OCI-LY1 (cell line): ENCODE data around the gene UCP2.

Experiments
- H2AFZ ChIP-seq: fragments of 200-600 bp; sonication (generic), shearing (Covaris generic); 2 replicates; pipeline ENCODE4 v1.6.0; 2014; ENCODE audit warnings: antibody characterized with exemption, mild to moderate bottlenecking, low read length
- H3F3A ChIP-seq: fragments of 200-600 bp; sonication (generic), shearing (Covaris generic); 2 replicates; pipeline ENCODE4 v1.6.0; 2014; ENCODE audit warnings: mild to moderate bottlenecking, antibody characterized with exemption, low read length, moderate library complexity; ENCODE audit not compliant: insufficient read depth
- H3K27ac ChIP-seq: fragments of 200-600 bp; sonication (generic); 2 replicates; pipeline ENCODE4 v1.5.1; 2014; ENCODE audit warnings: low read length, mixed run types, mild to moderate bottlenecking, low read depth; ENCODE audit not compliant: poor library complexity, severe bottlenecking
- H3K27me3 ChIP-seq: fragments of 200-600 bp; sonication (generic); 2 replicates; pipeline ENCODE4 v1.6.0; 2014; ENCODE audit warnings: antibody characterized with exemption, mild to moderate bottlenecking, low read length, moderate library complexity; ENCODE audit not compliant: insufficient read depth
- H3K36me3 ChIP-seq: fragments of 200-600 bp; sonication (generic); 2 replicates; pipeline ENCODE4 v1.6.1; 2014; ENCODE audit warnings: mild to moderate bottlenecking, antibody characterized with exemption, low read length, moderate library complexity, mixed read lengths; ENCODE audit not compliant: insufficient read depth
- H3K4me1 ChIP-seq: fragments of 200-600 bp; sonication (generic); 2 replicates; pipeline ENCODE4 v1.5.1; 2014; ENCODE audit warnings: mild to moderate bottlenecking, low read length, moderate library complexity; ENCODE audit not compliant: insufficient read depth, severe bottlenecking
- H3K4me2 ChIP-seq: fragments of 200-600 bp; sonication (generic), shearing (Covaris generic); 2 replicates; pipeline ENCODE4 v1.6.1; 2014; ENCODE audit warnings: low read length
- H3K4me3 ChIP-seq: fragments of 200-600 bp; sonication (generic); 2 replicates; pipeline ENCODE4 v1.5.1; 2014; ENCODE audit warnings: low read length, low read depth, mild to moderate bottlenecking, mixed read lengths; ENCODE audit not compliant: poor library complexity, severe bottlenecking
- H3K79me2 ChIP-seq: fragments of 200-600 bp; shearing (Covaris generic); 2 replicates; pipeline ENCODE4 v1.6.1; 2016; ENCODE audit warnings: mixed run types, low read length, mixed read lengths; ENCODE audit not compliant: insufficient read depth
- H3K9ac ChIP-seq: fragments of 200-600 bp; sonication (generic), shearing (Covaris generic); 2 replicates; pipeline ENCODE4 v1.6.1; 2014; ENCODE audit warnings: mild to moderate bottlenecking, low read length, mixed read lengths
- H3K9me2 ChIP-seq: fragments of 200-600 bp; sonication (generic), shearing (Covaris generic); 2 replicates; pipeline ENCODE4 v1.6.1; 2014; ENCODE audit warnings: low read depth, mild to moderate bottlenecking, low read length, mixed read lengths
- H3K9me3 ChIP-seq: fragments of 200-600 bp; shearing (Covaris generic); 2 replicates; pipeline ENCODE4 v1.6.1; 2014; ENCODE audit warnings: low read length, mixed read lengths
- H4K20me1 ChIP-seq: fragments of 200-600 bp; sonication (generic), shearing (Covaris generic); 2 replicates; pipeline ENCODE4 v1.6.0; 2016; ENCODE audit warnings: mild to moderate bottlenecking, low read length; ENCODE audit not compliant: insufficient read depth
- EZH2 ChIP-seq: fragments of 200-600 bp; sonication (generic), shearing (Covaris generic); IDR thresholded peaks from 2 replicates; pipeline ENCODE4 v1.8.0; 2017; ENCODE audit warnings: borderline replicate concordance, mixed run types, mild to moderate bottlenecking, antibody characterized with exemption, low read length, moderate library complexity, mixed read lengths
- TF ChIP-seq, protein P1 (sequence below): fragments of 200-600 bp; sonication (generic), shearing (Covaris generic); IDR thresholded peaks from 2 replicates; pipeline ENCODE4 v1.5.1; 2017; ENCODE audit warnings: mild to moderate bottlenecking, antibody characterized with exemption, low read length, moderate library complexity, mixed read lengths

The UCP2 gene

DNA sequence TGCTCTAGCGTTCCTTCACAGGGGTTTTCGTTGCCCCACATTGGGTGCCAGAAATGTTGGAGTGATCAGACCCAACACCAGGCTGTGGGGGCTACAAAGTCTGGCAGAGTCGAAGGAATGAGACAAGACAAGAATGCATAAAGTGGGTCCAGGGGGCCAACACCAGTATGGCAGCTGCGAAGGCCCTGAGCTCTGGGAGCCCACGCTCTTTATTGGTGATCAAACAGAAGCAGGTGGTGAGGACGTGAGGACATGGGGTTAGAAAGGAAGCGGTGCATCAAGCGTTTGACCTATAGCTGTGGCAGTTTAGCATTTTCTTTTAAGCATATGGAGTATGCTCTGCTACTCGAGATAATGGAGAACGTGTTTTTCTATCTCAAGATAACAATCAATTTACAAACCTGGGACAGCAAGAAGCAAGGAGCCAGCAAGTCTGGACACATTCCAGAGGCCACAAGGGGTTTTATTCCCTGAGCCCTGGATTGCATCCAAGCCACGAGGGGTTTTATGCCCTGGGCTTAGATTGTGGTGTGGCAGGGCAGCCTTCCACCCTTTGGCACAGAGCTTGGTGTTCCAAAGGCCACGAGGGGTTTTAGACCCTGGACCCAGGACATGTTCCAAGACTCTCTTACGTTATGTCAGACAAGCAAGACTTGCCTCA lies 35.7 kb downstream of the UCP2 start:
- no peaks in the 10 kb centered on the region for H3K27me3 ChIP-seq
- no peaks in the 10 kb centered on the region for H3F3A ChIP-seq
- H3K4me1 ChIP-seq, result peaks cover 6% of the 10 kb centered on the region
- H2AFZ ChIP-seq, result no peak overlapping the region
- H3K9me3 ChIP-seq, result 0 out of 2 replicates have a peak, but pooled peaks cover 3% of the 10 kb centered on the region
- no peak for TF ChIP-seq EZH2
- TF ChIP-seq, protein P1, sequence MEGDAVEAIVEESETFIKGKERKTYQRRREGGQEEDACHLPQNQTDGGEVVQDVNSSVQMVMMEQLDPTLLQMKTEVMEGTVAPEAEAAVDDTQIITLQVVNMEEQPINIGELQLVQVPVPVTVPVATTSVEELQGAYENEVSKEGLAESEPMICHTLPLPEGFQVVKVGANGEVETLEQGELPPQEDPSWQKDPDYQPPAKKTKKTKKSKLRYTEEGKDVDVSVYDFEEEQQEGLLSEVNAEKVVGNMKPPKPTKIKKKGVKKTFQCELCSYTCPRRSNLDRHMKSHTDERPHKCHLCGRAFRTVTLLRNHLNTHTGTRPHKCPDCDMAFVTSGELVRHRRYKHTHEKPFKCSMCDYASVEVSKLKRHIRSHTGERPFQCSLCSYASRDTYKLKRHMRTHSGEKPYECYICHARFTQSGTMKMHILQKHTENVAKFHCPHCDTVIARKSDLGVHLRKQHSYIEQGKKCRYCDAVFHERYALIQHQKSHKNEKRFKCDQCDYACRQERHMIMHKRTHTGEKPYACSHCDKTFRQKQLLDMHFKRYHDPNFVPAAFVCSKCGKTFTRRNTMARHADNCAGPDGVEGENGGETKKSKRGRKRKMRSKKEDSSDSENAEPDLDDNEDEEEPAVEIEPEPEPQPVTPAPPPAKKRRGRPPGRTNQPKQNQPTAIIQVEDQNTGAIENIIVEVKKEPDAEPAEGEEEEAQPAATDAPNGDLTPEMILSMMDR, result no peak
- no peak overlapping the region for H3K27ac ChIP-seq
- H3K9me2 ChIP-seq, result no peaks in the 10 kb centered on the region
- H3K9ac ChIP-seq, result no peak overlapping the region
- no peaks in the 10 kb centered on the region for H3K36me3 ChIP-seq
- H3K4me2 ChIP-seq, result no peak overlapping the region
- no peak overlapping the region for H3K4me3 ChIP-seq
- H3K79me2 ChIP-seq, result no peaks in the 10 kb centered on the region
- H4K20me1 ChIP-seq, result no peaks in the 10 kb centered on the region

DNA sequence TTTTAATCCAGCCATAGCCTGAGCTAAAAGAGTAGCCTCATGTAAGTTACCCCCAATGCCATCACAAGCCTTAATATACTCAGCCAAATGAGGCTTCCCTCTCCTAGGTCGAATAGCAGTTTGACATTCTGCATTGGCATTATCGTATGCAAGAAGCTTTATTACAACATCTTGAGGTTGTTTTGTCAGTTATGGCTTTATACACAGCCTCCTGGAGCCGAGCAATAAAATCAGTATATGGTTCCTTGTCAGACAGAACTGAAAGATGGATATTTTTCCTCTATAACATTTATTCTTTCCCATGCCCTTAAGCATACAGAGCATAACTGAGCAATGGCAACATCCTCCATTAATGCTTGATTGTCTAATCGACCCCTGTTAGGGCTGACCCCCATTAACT lies 37.2 kb downstream of the UCP2 start:
- H3K4me3 ChIP-seq, result no peak overlapping the region
- no peaks in the 10 kb centered on the region for H3F3A ChIP-seq
- H3K9me2 ChIP-seq, result no peaks in the 10 kb centered on the region
- no peaks in the 10 kb centered on the region for H3K27me3 ChIP-seq
- no peaks in the 10 kb centered on the region for H3K79me2 ChIP-seq
- H4K20me1 ChIP-seq, result no peaks in the 10 kb centered on the region
- peaks cover 6% of the 10 kb centered on the region for H3K4me1 ChIP-seq
- no peaks in the 10 kb centered on the region; the same call in 1 of the 2 replicates for H3K36me3 ChIP-seq
- H3K9me3 ChIP-seq, result peaks cover 6% of the 10 kb centered on the region; the same call in 1 of the 2 replicates
- TF ChIP-seq, protein P1, result no peak
- TF ChIP-seq EZH2, result no peak
- H3K4me2 ChIP-seq, result no peak overlapping the region
- H3K27ac ChIP-seq, result no peak overlapping the region
- no peak overlapping the region for H3K9ac ChIP-seq
- H2AFZ ChIP-seq, result no peak overlapping the region

DNA sequence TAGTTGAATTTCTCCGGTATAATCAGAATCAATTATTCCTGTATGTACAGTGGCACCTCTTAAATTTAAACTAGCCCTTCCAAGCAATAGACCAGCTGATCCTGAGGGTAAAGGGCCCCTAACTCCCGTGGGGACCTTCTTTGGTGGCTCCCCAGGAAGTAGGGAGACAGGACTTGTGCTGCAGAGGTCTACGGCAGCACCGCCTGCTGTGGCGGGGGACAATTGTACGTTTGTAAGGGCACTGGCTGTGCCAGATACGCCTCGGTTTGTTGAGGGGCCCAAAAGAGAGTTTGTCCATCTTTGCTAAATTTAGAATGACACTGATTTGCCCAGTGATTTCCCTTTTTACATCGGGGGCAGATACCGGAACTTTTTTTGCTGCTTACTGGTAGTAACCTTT lies 37.7 kb downstream of the UCP2 start:
- Histone ChIP-seq H4K20me1 (no peaks in the 10 kb centered on the region), H3K9me3 (peaks cover 6% of the 10 kb centered on the region; the same call in 1 of the 2 replicates), H3K4me1 (peaks cover 6% of the 10 kb centered on the region), H3K27me3 (no peaks in the 10 kb centered on the region), H3K36me3 (no peaks in the 10 kb centered on the region; the same call in 1 of the 2 replicates), H3K4me2 (no peak overlapping the region; the same call in 1 of the 2 replicates), H3K4me3 (no peak overlapping the region), H2AFZ (no peak overlapping the region), H3K9me2 (no peaks in the 10 kb centered on the region), H3K9ac (no peak overlapping the region), H3F3A (no peaks in the 10 kb centered on the region), H3K27ac (no peak overlapping the region), H3K79me2 (no peaks in the 10 kb centered on the region)
- TF ChIP-seq, protein P1, result no peak
- TF ChIP-seq EZH2, result no peak
